A673 (cell line): ENCODE results near the gene PARVA.
"Not testable (repeated sequence)": the region's sequence is repeated elsewhere in the genome, so short reads cannot be mapped to it uniquely, and the experiment has no call there.

Experiments
- CTCF ChIP-seq: fragments of 300-800, 200-600 bp; sonication (generic); conservative IDR thresholded peaks from 2 replicates; pipeline ENCODE4 v1.5.1; 2017; ENCODE audit warnings: low read depth, mild to moderate bottlenecking, antibody characterized with exemption, low read length, moderate library complexity, mixed read lengths
- EZH2 ChIP-seq: fragments of 200-600 bp; sonication (generic); IDR thresholded peaks from 2 replicates; pipeline ENCODE4 v1.6.1; 2017; ENCODE audit warnings: borderline replicate concordance, low read depth, mild to moderate bottlenecking, mixed read lengths, antibody characterized with exemption, low read length; ENCODE audit not compliant: poor library complexity, severe bottlenecking

- TF ChIP-seq CTCF, EZH2: not testable (repeated sequence)
These were observed 11.3 kb upstream of the PARVA start for GRCh38 chr11:12365965-12366575.
